Panc1 (cell line): ENCODE results near the gene USF3. TPM values are rescaled to one million over a fixed set of nuclear protein-coding genes. Genes with fewer than 3 reads are reported as not detected.

Experiments
- ATAC-seq: fragments of 200-7000 bp; cut with Tn5 transposase; 2 replicates; pipeline ENCODE4 v1.9.1; 2020; ENCODE audit warnings: mild to moderate bottlenecking, moderate library complexity
- BruUV-seq: library from RNA; stranded (reverse); fragments of 400-500 nt; replicated peaks from 2 replicates; lab custom pipeline; 2021; lab: Mats Ljungman, UMichigan
- CTCF ChIA-PET: fragments of 300-600 bp; sonication (Branson Sonifier 250); formaldehyde crosslinking; loops from one replicate; lab custom pipeline; 2022; ENCODE audit warnings: antibody characterized with exemption; lab: Charles Lee
- POLR2A ChIA-PET: fragments of 300-600 bp; sonication (Branson Sonifier 250); formaldehyde crosslinking; loops from one replicate; lab custom pipeline; 2022; ENCODE audit warnings: antibody characterized with exemption; lab: Charles Lee
- DNase-seq: peaks from one replicate; pipeline ENCODE4 v3.0.0-alpha.2; 2010; ENCODE audit warnings: low read depth, low spot score
- H3K27ac ChIP-seq: 2 replicates; pipeline ENCODE4 v1.5.1; 2011; ENCODE audit warnings: mild to moderate bottlenecking, low read length, inconsistent platforms
- H3K27me3 ChIP-seq: fragments of 200-500 bp; sonication (Bioruptor generic); 2 replicates; pipeline ENCODE4 v1.6.0; 2014; ENCODE audit warnings: low read length, inconsistent platforms; ENCODE audit not compliant: control insufficient read depth, insufficient read depth
- H3K36me3 ChIP-seq: fragments of 200-500 bp; sonication (Bioruptor generic); 2 replicates; pipeline ENCODE4 v1.5.1; 2014; ENCODE audit warnings: inconsistent platforms, mild to moderate bottlenecking, low read length, moderate library complexity; ENCODE audit not compliant: control insufficient read depth, insufficient read depth
- H3K4me1 ChIP-seq: 2 replicates; pipeline ENCODE4 v1.5.1; 2011; ENCODE audit warnings: inconsistent platforms, mild to moderate bottlenecking, low read length, moderate library complexity; ENCODE audit not compliant: control insufficient read depth, insufficient read depth
- H3K4me3 ChIP-seq, 2 experiments: 2 replicates each; pipeline ENCODE4 v1.5.1; 2011 to 2012; ENCODE audit warnings: low read depth in 2 of 2, low read length in 2 of 2, mild to moderate bottlenecking in 2 of 2, inconsistent platforms in 1 of 2, moderate library complexity in 1 of 2
- H3K9me3 ChIP-seq: fragments of 200-500 bp; sonication (Bioruptor generic); 2 replicates; pipeline ENCODE4 v1.5.1; 2014; ENCODE audit warnings: low read depth, mild to moderate bottlenecking, inconsistent platforms, low read length, moderate library complexity; ENCODE audit not compliant: control insufficient read depth, insufficient read depth
- POLR2AphosphoS5 ChIP-seq: IDR thresholded peaks from 2 replicates; pipeline ENCODE4 v1.6.1; 2012; ENCODE audit warnings: mild to moderate bottlenecking, low read depth, low read length, moderate library complexity
- SIN3A ChIP-seq: IDR thresholded peaks from 2 replicates; pipeline ENCODE4 v1.6.1; 2012; ENCODE audit warnings: low read depth, mild to moderate bottlenecking, low read length, moderate library complexity, borderline replicate concordance; ENCODE audit not compliant: insufficient read depth
- TCF7L2 ChIP-seq: IDR thresholded peaks from 2 replicates; pipeline ENCODE4 v1.6.1; 2011; ENCODE audit warnings: mild to moderate bottlenecking, low read depth, low read length, inconsistent platforms
- in situ Hi-C: cut with HindIII; loops from 2 replicates; pipeline ENCODE4 v1.10.0; 2016; ENCODE audit warnings: low sequenced_read_pairs, low pct_unique_long_range_greater_than_20kb
- intact Hi-C: fragments of 100-400 bp; cut with micrococcal nuclease; formaldehyde crosslinking; loops from one replicate; pipeline ENCODE4 v1.10.0; 2022; ENCODE audit not compliant: unreplicated experiment
- total RNA-seq: library from RNA; stranded (reverse); gene quantifications from one replicate; pipeline ENCODE4 v1.2.1, GENCODE V29; 2021; ENCODE audit not compliant: unreplicated experiment
- TF ChIP-seq, protein P1 (sequence below), 2 experiments: IDR thresholded peaks; 2 replicates each; pipeline ENCODE4 v1.6.1; 2011 to 2012; ENCODE audit warnings: low read depth in 2 of 2, control low read depth in 1 of 2, low read length in 1 of 2, mild to moderate bottlenecking in 1 of 2, moderate library complexity in 1 of 2; ENCODE audit not compliant: insufficient read depth in 1 of 2
- TF ChIP-seq, protein P2 (sequence below): fragments of 450-650 bp; IDR thresholded peaks from 2 replicates; pipeline ENCODE4 v1.5.1; 2017; ENCODE audit warnings: mild to moderate bottlenecking

Gene USF3
- total RNA-seq, 1 experiment from 2014 or later, result 18.2 TPM

DNA sequence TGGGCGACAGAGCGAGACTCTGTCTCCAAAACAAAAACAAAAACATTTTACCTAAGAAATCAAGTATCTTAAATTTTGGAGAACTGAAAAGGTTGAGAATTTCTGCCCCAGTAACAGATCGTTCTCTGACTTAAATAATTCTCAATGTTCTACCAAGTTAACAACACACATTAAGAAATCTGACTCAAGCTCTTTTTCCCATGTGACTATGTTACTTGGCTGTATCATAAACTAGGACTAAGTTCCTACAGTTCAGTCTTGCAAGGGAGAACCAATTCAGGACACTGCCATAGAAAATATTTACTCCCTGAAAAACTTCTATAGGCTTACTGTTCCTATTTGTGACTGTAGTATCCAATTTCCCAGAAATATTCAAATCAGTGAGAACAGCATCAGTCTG lies 20.9 kb upstream of the USF3 start:
- no peak for ATAC-seq
- POLR2A ChIA-PET, result no interaction called here
- CTCF ChIA-PET, result no interaction called here
- Histone ChIP-seq H3K27me3 (no peaks in the 10 kb centered on the region), H3K27ac (no peak overlapping the region), H3K9me3 (no peaks in the 10 kb centered on the region), H3K4me1 (no peaks in the 10 kb centered on the region), H3K36me3 (peaks cover 47% of the 10 kb centered on the region), H3K4me3 (no peak overlapping the region)
- TF ChIP-seq SIN3A (no peak), POLR2AphosphoS5 (no peak), TCF7L2 (no peak)
- TF ChIP-seq, protein P1, sequence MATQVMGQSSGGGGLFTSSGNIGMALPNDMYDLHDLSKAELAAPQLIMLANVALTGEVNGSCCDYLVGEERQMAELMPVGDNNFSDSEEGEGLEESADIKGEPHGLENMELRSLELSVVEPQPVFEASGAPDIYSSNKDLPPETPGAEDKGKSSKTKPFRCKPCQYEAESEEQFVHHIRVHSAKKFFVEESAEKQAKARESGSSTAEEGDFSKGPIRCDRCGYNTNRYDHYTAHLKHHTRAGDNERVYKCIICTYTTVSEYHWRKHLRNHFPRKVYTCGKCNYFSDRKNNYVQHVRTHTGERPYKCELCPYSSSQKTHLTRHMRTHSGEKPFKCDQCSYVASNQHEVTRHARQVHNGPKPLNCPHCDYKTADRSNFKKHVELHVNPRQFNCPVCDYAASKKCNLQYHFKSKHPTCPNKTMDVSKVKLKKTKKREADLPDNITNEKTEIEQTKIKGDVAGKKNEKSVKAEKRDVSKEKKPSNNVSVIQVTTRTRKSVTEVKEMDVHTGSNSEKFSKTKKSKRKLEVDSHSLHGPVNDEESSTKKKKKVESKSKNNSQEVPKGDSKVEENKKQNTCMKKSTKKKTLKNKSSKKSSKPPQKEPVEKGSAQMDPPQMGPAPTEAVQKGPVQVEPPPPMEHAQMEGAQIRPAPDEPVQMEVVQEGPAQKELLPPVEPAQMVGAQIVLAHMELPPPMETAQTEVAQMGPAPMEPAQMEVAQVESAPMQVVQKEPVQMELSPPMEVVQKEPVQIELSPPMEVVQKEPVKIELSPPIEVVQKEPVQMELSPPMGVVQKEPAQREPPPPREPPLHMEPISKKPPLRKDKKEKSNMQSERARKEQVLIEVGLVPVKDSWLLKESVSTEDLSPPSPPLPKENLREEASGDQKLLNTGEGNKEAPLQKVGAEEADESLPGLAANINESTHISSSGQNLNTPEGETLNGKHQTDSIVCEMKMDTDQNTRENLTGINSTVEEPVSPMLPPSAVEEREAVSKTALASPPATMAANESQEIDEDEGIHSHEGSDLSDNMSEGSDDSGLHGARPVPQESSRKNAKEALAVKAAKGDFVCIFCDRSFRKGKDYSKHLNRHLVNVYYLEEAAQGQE (IDR thresholded peaks at IDR 0.05; ENCODE audit: insufficient read depth in 1 of 2, low read depth in 2 of 2, low read length in 1 of 2), result no peak
- TF ChIP-seq, protein P2, sequence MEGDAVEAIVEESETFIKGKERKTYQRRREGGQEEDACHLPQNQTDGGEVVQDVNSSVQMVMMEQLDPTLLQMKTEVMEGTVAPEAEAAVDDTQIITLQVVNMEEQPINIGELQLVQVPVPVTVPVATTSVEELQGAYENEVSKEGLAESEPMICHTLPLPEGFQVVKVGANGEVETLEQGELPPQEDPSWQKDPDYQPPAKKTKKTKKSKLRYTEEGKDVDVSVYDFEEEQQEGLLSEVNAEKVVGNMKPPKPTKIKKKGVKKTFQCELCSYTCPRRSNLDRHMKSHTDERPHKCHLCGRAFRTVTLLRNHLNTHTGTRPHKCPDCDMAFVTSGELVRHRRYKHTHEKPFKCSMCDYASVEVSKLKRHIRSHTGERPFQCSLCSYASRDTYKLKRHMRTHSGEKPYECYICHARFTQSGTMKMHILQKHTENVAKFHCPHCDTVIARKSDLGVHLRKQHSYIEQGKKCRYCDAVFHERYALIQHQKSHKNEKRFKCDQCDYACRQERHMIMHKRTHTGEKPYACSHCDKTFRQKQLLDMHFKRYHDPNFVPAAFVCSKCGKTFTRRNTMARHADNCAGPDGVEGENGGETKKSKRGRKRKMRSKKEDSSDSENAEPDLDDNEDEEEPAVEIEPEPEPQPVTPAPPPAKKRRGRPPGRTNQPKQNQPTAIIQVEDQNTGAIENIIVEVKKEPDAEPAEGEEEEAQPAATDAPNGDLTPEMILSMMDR, result no peak
- no TSS peak for BruUV-seq
- intact Hi-C loops (no loop called here), in situ Hi-C loops (no loop called here)
- no peak for DNase-seq

DNA sequence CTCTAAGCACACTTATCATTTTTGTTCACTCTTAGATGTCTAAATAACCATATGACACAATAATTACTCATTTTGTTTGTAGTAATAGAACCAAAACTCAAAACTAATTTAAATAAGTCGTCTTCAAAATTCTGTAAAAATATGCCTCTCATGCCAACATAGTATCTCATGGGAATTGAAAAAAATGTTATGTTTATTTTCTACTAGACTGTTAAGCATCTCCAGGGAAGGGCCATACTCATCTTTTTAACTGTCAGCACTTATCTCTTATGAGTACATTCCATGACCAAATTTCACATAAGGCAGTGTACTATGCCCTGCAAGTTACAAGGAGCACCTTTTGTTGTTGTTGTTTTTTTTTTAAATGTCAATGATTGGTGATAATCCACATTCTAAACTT lies 18.3 kb upstream of the USF3 start:
- H3K36me3 ChIP-seq, result peaks cover 23% of the 10 kb centered on the region
- TF ChIP-seq SIN3A, result no peak
- no peak for TF ChIP-seq POLR2AphosphoS5
- TF ChIP-seq, protein P2, result no peak
- in situ Hi-C loops, result no loop called here
- intact Hi-C loops, result no loop called here
- BruUV-seq, result no TSS peak
- H3K27ac ChIP-seq, result no peak overlapping the region
- DNase-seq, result no peak
- ChIA-PET POLR2A (no interaction called here), CTCF (no interaction called here)
- no peak for ATAC-seq
- no peaks in the 10 kb centered on the region for H3K27me3 ChIP-seq
- H3K4me3 ChIP-seq, result no peak overlapping the region
- no peaks in the 10 kb centered on the region for H3K4me1 ChIP-seq
- H3K9me3 ChIP-seq, result no peaks in the 10 kb centered on the region
